SKM-1 (cell line): ENCODE measurements around the gene PIKFYVE.
"Not testable (repeated sequence)": the region's sequence is repeated elsewhere in the genome, so short reads cannot be mapped to it uniquely, and the experiment has no call there.

Source experiments
- DNase-seq: peaks from one replicate; lab custom pipeline; 2025; ENCODE audit not compliant: unreplicated experiment; lab: John Stamatoyannopoulos, UW

PIKFYVE gene

GRCh38 chr2:208358758-208359631 lies 92.9 kb downstream of the PIKFYVE start:
- no peak for DNase-seq

- DNase-seq = no peak
Measured at GRCh38 chr2:208359632-208359986, 93.6 kb downstream of the PIKFYVE start.

- DNase-seq = no peak
Measured at GRCh38 chr2:208360259-208361076, 94.4 kb downstream of the PIKFYVE start.

- no peak for DNase-seq
Measured at GRCh38 chr2:208361077-208361441, 95.0 kb downstream of the PIKFYVE start.

- no peak for DNase-seq
Measured at GRCh38 chr2:208363485-208363884, 97.4 kb downstream of the PIKFYVE start.

GRCh38 chr2:208366215-208367127 lies 100.4 kb downstream of the PIKFYVE start:
- DNase-seq = no peak

- DNase-seq = no peak
Measured at GRCh38 chr2:208369091-208369490, 103.0 kb downstream of the PIKFYVE start.

GRCh38 chr2:208370881-208371633 lies 105.0 kb downstream of the PIKFYVE start:
- no peak for DNase-seq

- no peak for DNase-seq
Measured at GRCh38 chr2:208371634-208371935, 105.5 kb downstream of the PIKFYVE start.

- DNase-seq = peak; percentile 11
Measured at GRCh38 chr2:208373460-208374089, 107.5 kb downstream of the PIKFYVE start.

GRCh38 chr2:208375491-208376068 lies 109.5 kb downstream of the PIKFYVE start:
- no peak for DNase-seq

GRCh38 chr2:208377344-208377860 lies 111.3 kb downstream of the PIKFYVE start:
- DNase-seq = not testable (repeated sequence)

- no peak for DNase-seq
Measured at GRCh38 chr2:208379192-208379591, 113.1 kb downstream of the PIKFYVE start.

- no peak for DNase-seq
Measured at GRCh38 chr2:208384637-208385036, 118.6 kb downstream of the PIKFYVE start.

- no peak for DNase-seq
Measured at GRCh38 chr2:208386541-208386940, 120.5 kb downstream of the PIKFYVE start.

- no peak for DNase-seq
Measured at GRCh38 chr2:208389940-208390339, 123.9 kb downstream of the PIKFYVE start.

- DNase-seq = no peak
Measured at GRCh38 chr2:208392300-208392699, 126.2 kb downstream of the PIKFYVE start.

GRCh38 chr2:208396796-208397195 lies 130.7 kb downstream of the PIKFYVE start:
- not testable (repeated sequence) for DNase-seq

- DNase-seq = no peak
Measured at GRCh38 chr2:208399201-208399600, 133.1 kb downstream of the PIKFYVE start.
